Measurements from ENCODE around the gene RDX.

RDX gene

GRCh38 chr11:110272919-110273318 is 23.5 kb downstream of the RDX start:
- TF ChIP-seq, protein P1, sequence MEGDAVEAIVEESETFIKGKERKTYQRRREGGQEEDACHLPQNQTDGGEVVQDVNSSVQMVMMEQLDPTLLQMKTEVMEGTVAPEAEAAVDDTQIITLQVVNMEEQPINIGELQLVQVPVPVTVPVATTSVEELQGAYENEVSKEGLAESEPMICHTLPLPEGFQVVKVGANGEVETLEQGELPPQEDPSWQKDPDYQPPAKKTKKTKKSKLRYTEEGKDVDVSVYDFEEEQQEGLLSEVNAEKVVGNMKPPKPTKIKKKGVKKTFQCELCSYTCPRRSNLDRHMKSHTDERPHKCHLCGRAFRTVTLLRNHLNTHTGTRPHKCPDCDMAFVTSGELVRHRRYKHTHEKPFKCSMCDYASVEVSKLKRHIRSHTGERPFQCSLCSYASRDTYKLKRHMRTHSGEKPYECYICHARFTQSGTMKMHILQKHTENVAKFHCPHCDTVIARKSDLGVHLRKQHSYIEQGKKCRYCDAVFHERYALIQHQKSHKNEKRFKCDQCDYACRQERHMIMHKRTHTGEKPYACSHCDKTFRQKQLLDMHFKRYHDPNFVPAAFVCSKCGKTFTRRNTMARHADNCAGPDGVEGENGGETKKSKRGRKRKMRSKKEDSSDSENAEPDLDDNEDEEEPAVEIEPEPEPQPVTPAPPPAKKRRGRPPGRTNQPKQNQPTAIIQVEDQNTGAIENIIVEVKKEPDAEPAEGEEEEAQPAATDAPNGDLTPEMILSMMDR (IDR thresholded peaks at IDR 0.05): no peak
- H3K27ac ChIP-seq: no peak overlapping the region
- H3K4me3 ChIP-seq: no peak overlapping the region
- no peak for DNase-seq (ENCODE audit: low spot score)

GRCh38 chr11:110269996-110270395 is 26.4 kb downstream of the RDX start:
- TF ChIP-seq, protein P1 (IDR thresholded peaks at IDR 0.05): no peak
- Histone ChIP-seq H3K27ac (no peak overlapping the region), H3K4me3 (no peak overlapping the region)
- no peak for DNase-seq (ENCODE audit: low spot score)

GRCh38 chr11:110268441-110268840 is 28.0 kb downstream of the RDX start:
- no peak overlapping the region for H3K4me3 ChIP-seq
- H3K27ac ChIP-seq: no peak overlapping the region
- TF ChIP-seq, protein P1 (IDR thresholded peaks at IDR 0.05): no peak
- no peak for DNase-seq (ENCODE audit: low spot score)

DNA sequence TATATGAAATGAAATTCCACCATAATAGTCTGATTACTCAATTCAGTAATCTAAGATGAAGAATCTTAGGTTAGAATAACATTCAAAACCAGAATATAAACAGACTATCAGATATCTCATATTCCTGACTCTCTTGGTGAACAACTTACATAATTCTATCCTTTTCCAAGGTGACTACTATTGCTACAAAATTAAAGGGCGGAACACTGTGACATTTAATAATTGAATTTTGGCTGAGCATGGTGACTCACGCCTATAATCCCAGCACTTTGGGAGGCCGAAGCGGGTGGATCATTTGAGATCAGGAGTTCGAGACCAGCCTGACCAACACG is 34.4 kb downstream of the RDX start:
- H3K4me3 ChIP-seq: no peak overlapping the region
- H3K27ac ChIP-seq: no peak overlapping the region
- no peak for DNase-seq (ENCODE audit: low spot score)
- TF ChIP-seq, protein P1 (IDR thresholded peaks at IDR 0.05): no peak

DNA sequence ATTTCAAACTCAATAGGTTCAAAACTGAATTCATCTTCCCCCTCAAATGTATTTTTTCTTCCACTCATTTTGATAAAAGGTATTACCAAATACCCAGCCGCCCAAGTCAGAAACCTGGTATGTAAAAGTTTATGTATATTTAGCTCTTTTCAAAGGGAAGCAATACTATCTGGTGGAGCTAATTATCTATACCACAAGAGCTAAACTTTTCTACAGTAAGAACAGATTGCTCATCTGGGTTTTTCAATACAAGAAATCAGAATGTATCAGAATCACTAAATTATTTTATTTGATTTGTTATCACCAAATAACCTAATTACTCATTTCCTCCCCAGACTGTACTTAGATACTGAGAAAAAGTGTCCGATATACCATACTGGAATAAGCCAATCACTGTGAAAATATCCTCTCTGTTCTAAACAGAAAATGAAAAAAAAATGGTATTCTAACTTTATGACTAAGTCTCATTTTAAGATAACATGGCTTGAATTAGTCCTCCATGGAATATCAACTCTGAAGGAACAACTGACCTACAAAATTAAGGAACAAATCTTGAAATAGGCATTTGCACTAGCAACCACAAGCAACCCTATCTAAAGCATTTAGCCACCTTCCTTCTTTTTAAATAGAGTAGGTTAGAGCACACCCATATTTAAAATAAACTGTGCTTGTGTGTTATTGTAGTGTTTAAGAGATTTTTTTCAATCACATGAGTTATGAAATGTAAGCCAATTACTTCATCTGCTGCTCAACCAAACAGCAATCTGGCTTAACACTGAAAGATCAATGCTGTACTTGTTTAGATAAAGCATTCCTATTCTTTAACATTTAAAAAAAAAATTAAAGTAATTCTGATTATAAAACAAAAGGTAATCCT is 35.0 kb downstream of the RDX start:
- Histone ChIP-seq H3K27ac (no peak overlapping the region), H3K4me3 (no peak overlapping the region)
- no peak for DNase-seq (ENCODE audit: low spot score)
- TF ChIP-seq, protein P1 (IDR thresholded peaks at IDR 0.05): no peak

DNA sequence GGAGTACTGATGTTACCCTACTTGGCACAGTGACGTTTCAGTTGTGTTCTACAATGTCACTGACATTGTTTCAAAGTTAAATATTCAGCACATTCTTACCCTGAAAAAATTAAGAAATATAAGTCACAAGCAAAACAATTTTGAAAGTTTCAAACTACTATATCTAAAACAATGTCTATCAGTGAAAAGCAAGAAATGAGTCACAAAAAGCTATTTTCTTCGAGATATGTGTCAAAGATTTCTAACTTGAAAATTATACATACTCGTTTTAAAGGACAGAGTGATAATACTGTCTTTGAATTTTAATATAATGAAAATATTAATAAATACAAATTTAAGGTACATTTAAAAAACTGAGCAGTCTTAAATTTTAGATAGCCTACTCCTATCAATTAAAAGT is 42.9 kb downstream of the RDX start:
- DNase-seq (ENCODE audit: low spot score): no peak
- Histone ChIP-seq H3K4me3 (no peak overlapping the region), H3K27ac (no peak overlapping the region)
- TF ChIP-seq, protein P1 (IDR thresholded peaks at IDR 0.05): no peak

DNA sequence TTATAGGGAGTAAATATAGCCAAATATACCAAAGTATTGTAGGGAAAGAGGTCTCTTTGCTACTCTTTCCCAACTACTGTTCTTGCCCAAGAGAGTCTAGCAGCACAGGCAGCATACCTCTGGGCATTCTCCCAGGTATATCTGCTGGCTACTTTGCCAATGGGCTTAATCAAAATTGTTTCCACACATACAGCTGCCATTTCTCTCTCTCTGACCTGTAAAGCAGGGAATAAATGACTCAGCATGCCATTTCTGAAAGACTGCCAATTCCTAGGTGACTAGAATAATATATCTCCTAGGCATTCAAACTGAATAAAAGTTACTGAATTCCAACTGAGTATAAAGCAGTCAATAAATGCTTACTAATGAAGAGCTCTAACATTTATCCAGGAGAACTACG is 44.6 kb downstream of the RDX start:
- H3K27ac ChIP-seq: no peak overlapping the region
- TF ChIP-seq, protein P1 (IDR thresholded peaks at IDR 0.05): no peak
- H3K4me3 ChIP-seq: no peak overlapping the region
- DNase-seq (ENCODE audit: low spot score): no peak
